Epithelial cell of esophagus (primary cell): Measurements from ENCODE around the gene PNPLA7.

Source experiments
- DNase-seq: peaks from one replicate; pipeline ENCODE4 v3.0.0; 2010; ENCODE audit warnings: low read depth
- H3K4me3 ChIP-seq: 2 replicates; pipeline ENCODE4 v1.5.1; 2011; ENCODE audit warnings: mild to moderate bottlenecking, low read length, control low read depth
- TF ChIP-seq, protein P1 (sequence below): IDR thresholded peaks from 2 replicates; pipeline ENCODE4 v1.5.1; 2011; ENCODE audit warnings: low read depth, mild to moderate bottlenecking, low read length, control low read depth, inconsistent platforms; ENCODE audit not compliant: insufficient read depth; ENCODE audit errors: missing control alignments

PNPLA7 gene

DNA sequence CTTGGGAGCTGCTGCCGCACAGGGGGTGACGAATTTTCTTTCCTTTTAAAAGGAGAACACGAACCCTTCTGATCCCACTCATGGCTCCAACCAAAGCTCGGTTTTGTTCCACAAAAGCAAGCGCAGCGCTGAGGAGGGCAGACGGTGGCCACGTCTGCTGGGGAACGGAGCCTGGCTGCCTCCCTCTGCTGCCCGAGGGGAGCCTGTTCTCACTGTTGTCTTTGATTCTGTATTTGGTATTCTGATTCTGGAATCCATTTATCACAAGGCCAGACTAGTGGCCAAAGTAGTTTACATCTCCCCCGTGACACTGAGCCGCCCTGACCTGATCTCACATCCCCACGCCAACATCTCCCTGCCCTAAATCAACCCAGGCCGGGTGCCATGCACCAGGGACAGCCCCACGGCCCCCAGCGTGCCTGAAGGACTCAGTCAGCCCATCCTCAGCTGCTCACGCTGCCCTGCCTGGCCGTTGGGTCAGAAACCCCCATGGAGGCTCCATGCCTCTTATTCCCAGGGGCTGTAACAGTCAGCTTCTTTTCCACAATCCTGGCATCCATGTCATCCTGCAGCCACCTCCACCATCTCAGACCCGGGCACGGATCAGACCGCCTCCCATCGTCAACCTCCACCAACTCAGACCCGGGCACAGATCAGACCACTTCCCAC lies 84.3 kb downstream of the PNPLA7 start:
- no peak for DNase-seq
- TF ChIP-seq, protein P1, sequence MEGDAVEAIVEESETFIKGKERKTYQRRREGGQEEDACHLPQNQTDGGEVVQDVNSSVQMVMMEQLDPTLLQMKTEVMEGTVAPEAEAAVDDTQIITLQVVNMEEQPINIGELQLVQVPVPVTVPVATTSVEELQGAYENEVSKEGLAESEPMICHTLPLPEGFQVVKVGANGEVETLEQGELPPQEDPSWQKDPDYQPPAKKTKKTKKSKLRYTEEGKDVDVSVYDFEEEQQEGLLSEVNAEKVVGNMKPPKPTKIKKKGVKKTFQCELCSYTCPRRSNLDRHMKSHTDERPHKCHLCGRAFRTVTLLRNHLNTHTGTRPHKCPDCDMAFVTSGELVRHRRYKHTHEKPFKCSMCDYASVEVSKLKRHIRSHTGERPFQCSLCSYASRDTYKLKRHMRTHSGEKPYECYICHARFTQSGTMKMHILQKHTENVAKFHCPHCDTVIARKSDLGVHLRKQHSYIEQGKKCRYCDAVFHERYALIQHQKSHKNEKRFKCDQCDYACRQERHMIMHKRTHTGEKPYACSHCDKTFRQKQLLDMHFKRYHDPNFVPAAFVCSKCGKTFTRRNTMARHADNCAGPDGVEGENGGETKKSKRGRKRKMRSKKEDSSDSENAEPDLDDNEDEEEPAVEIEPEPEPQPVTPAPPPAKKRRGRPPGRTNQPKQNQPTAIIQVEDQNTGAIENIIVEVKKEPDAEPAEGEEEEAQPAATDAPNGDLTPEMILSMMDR = no peak
- H3K4me3 ChIP-seq = no peak overlapping the region

DNA sequence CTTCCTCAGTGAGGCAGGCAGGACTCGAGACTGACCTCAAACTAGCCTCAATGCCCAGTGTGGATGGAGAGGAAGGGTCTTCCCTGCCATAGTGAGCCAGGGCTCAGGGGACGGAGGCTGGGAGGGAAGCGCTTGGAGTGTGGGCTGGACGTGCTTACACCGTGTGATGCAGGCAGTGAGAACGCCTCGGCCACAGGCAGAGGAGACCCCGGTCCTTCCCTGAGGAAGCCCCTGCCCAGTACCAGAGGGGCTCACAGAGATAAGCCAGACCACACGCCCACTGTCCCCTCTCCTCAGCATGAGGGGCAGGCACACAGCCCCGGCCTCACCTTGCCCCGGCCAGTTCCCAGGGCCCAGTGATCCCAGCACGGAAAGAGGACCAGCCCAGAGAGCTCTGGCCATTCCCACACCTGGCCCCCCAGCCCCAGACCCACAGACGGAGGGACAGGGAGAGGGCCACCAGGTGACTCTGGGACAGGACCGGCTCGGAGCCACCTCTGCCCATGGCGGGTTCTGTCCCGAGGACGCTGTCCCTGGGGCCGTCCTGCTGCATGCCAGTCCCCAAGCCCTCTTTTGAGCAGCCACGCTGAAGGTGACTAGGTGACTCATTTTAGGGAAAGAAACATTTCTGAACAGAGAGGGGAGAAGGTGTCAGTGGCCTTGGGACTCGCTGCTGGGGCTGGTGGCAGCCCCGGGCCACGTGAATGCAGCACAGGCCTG lies 85.0 kb downstream of the PNPLA7 start:
- DNase-seq = no peak
- TF ChIP-seq, protein P1 = no peak
- no peak overlapping the region for H3K4me3 ChIP-seq

DNA sequence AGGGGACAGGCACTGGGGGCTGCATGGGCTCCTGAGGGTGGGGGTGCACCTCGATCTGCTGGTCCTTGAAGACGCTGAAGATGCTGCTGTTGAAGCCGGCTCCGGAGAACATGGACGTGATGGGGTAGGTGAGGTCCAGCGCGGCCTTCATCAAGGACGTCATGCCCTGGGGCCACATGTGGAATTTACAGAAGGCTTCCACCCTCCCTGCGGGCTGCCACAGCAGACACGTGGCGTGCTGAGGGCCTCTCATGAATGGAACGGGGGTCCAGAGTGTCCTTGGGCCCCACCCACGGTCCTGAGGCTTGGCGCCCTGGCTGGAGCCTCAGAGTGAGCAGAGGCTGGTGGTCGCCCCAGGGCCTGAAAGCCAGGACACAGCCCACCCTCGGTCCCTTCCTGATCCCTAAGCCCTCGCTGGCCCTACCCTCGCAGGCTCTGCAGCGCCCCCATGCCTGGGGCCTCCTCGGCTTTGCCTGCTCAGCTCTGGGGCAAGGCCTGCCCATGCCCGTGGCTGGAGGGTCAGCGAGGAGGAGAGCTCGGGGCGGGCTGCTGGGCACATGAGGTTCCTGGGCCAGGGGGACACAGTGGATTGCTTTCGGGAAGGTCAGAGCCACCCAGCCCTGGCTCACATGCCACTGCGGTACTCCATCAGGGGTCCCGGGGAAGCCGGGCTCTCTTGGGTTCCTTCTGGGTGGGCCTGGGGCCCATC lies 85.8 kb downstream of the PNPLA7 start:
- TF ChIP-seq, protein P1 = no peak
- H3K4me3 ChIP-seq = no peak overlapping the region
- DNase-seq = no peak

DNA sequence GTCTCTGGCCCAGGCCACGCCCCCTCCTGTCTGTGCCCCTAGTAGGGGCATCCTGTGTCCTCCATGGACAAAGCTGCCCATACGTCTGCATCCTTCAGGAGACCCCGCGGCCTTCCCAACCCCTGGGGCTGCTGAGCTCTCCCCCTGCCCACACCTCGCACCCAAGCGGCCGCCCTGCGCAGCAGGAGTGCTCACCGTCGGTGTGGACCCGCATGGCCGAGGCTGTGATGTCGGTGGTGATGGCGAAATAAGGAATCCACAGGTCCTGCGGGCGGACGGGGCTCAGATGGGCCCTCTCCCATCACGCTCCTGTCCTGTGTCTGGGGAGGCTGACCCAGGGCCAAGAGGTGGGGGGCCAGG lies 86.3 kb downstream of the PNPLA7 start:
- TF ChIP-seq, protein P1 = no peak
- no peak for DNase-seq
- no peak overlapping the region for H3K4me3 ChIP-seq

DNA sequence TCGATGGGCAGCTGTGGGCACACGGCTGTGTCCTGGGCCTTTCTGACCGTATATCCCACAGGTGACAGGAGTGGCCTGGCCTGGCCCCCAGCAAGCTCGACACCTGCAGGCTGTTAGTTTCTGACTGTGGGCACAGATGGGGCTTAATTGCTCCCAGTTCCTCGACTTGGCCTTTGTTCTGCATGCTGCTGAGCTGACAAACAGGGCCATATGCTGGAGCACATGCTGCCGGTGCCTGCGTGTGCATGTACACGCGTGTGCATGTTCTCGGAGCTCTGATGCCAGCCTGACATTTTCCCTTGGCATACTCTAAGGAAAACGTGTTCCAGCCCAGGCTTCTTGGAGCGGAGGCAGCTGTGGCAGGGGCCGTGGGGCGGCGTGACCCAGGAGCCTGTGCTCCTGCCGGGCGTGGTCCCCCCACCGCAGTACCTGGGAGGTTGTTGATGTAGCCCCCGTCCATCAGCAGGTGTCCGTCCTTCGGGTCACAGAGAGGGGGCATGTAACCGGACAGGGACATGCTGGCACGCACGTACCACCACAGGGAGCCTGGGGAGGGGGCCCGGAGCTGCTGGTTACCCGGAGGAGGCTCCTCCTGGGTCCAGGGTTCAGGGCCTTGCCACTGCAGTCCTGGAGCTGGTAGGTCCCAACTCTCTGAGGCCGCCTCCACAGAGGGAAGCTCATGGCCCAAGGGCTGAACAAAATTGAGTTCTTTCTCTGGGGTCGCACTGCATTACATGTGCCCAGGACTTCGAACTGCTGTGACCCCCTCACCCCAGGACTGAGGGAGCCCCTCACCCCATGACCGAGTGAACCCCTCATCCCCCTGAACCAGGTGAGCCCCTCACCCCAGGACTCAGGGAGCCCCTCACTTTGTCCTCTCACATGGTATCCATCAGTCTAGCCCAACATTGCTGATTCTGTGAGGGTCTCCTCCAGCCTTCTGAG lies 86.9 kb downstream of the PNPLA7 start:
- H3K4me3 ChIP-seq = no peak overlapping the region
- TF ChIP-seq, protein P1 = no peak
- no peak for DNase-seq

DNA sequence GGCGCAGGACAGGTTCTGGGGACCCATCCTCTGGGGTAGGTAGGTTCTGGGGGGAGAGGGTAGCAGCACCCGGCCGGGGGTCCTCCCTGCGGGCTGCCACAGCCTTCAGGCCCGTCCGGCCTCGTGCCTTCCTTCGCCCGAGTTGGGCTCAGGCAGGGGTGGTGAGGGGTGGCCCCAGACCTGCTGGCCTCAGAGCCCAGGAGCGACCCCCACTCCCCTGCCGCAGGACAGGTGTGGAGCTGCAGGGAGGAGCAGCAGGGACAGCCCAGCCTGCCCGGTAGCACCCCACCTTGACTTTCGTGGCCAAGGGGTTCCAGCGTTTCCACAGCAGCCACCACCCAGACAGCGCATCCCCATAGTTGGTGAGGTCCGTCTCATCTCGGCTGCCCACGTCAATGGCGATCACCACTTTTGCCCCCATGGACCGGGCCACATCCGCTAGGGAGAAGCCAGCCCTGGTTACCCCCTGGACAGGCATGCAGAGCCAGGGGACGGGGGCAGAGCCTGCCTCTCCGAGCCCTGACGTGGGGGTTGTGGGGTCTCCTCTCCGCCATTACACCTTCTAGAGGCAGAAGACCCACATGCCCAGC lies 87.7 kb downstream of the PNPLA7 start:
- no peak for DNase-seq

More for the DNA sequence above, 87.7 kb downstream of the PNPLA7 start:
- no peak overlapping the region for H3K4me3 ChIP-seq
- TF ChIP-seq, protein P1 = no peak
